Small intestine (tissue), 7 donors: Measurements from ENCODE around the gene WDR43. TPM values are rescaled to one million over a fixed set of nuclear protein-coding genes. Genes with fewer than 3 reads are reported as not detected.

Source experiments
- DNase-seq, 2 donors: peaks; one replicate each; pipeline versions ENCODE4 v3.0.0 to v3.0.0-alpha.2; 2013
- FAIRE-seq: peaks from 2 replicates; lab custom pipeline; 2012; peaks lifted over from hg19 to GRCh38; lab: Jason Lieb, UNC
- H3K27ac ChIP-seq, 3 donors: one replicate each; pipeline ENCODE4 v1.5.1; 2013; ENCODE audit warnings: low read length in 2 of 3, mild to moderate bottlenecking in 2 of 3, control low read depth in 1 of 3, inconsistent platforms in 1 of 3, low read depth in 1 of 3, moderate library complexity in 1 of 3
- H3K27me3 ChIP-seq, 3 donors: one replicate each; pipeline ENCODE4 v1.6.1; 2013; ENCODE audit warnings: low read length in 3 of 3, inconsistent platforms in 1 of 3; ENCODE audit not compliant: control insufficient read depth in 3 of 3, insufficient read depth in 3 of 3
- H3K36me3 ChIP-seq, 3 donors: one replicate each; pipeline ENCODE4 v1.6.1; 2013; ENCODE audit warnings: low read length in 3 of 3, inconsistent platforms in 1 of 3, low read depth in 1 of 3, mild to moderate bottlenecking in 1 of 3, moderate library complexity in 1 of 3; ENCODE audit not compliant: control insufficient read depth in 3 of 3, insufficient read depth in 2 of 3
- H3K4me1 ChIP-seq, 3 donors: one replicate each; pipeline ENCODE4 v1.6.1; 2013; ENCODE audit warnings: low read length in 2 of 3, inconsistent platforms in 1 of 3, low read depth in 1 of 3, mild to moderate bottlenecking in 1 of 3, moderate library complexity in 1 of 3; ENCODE audit not compliant: control insufficient read depth in 3 of 3, insufficient read depth in 2 of 3
- H3K4me3 ChIP-seq, 3 donors: one replicate each; pipeline ENCODE4 v1.5.1; 2013; ENCODE audit warnings: low read length in 3 of 3, control low read depth in 1 of 3, inconsistent platforms in 1 of 3, low read depth in 1 of 3, mild to moderate bottlenecking in 1 of 3, moderate library complexity in 1 of 3
- H3K9me3 ChIP-seq, 2 donors: one replicate each; pipeline ENCODE4 v1.6.1; 2013; ENCODE audit warnings: low read depth in 1 of 2, low read length in 1 of 2; ENCODE audit not compliant: control insufficient read depth in 2 of 2, insufficient read depth in 1 of 2
- WGBS, 3 donors: extraction: QIAGEN DNeasy Blood & Tissue Kit; methylation state at CpG; one replicate each; pipeline ENCODE4 v1.1.7; 2013; 5-methylcytosine and 5-hydroxymethylcytosine counted together
- polyA plus RNA-seq, 4 donors: library from polyadenylated mRNA; stranded (reverse) in 3 of 4; unstranded in 1 of 4; fragments of 200-250 nt in 3 of 4; fragments of 120-200 nt in 1 of 4; gene quantifications; one replicate each; pipeline versions ENCODE4 v1.2.1 to v1.2.3, GENCODE V29; 2013
- donor health status: healthy with polysubstance abuse.
- donor health status: control.
- donor health status: control.
- donor health status: Bipolar disorder and iron deficiency.
- donor health status: healthy.

The WDR43 gene
- polyA plus RNA-seq, 4 donors = 10.5 to 31.4 (median 15.1) TPM

DNA sequence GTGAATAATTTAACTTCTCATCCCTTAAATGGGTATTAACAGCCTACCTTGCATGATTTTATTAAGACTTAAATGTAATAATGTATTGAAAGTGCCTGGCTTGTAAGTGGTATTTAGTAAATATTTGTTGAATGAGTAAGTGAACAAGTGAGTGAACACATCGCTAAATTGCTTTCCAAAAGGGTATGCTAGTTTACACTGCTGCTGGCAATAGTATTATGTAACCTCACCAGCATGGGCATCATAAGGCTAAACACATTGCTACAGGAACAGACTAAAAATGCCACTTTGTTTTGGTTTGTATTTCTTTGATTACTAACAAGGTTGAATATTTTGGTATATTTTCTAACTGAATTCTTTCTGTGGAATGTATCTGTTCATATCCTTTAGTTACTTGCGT is 9.8 kb downstream of the WDR43 start:
- no peak overlapping the region for H3K4me3 ChIP-seq
- DNase-seq (no peak), FAIRE-seq (no peak)
- no peaks in the 10 kb centered on the region for H3K9me3 ChIP-seq
- peaks cover 12 to 26% (median 12%) of the 10 kb centered on the region in 3 donors for H3K36me3 ChIP-seq
- no peak overlapping the region for H3K27ac ChIP-seq
- 83% methylated on average over 2 of the region's 2 CpGs for WGBS, 3 donors
- no peaks in the 10 kb centered on the region for H3K4me1 ChIP-seq
- no peaks in the 10 kb centered on the region for H3K27me3 ChIP-seq

DNA sequence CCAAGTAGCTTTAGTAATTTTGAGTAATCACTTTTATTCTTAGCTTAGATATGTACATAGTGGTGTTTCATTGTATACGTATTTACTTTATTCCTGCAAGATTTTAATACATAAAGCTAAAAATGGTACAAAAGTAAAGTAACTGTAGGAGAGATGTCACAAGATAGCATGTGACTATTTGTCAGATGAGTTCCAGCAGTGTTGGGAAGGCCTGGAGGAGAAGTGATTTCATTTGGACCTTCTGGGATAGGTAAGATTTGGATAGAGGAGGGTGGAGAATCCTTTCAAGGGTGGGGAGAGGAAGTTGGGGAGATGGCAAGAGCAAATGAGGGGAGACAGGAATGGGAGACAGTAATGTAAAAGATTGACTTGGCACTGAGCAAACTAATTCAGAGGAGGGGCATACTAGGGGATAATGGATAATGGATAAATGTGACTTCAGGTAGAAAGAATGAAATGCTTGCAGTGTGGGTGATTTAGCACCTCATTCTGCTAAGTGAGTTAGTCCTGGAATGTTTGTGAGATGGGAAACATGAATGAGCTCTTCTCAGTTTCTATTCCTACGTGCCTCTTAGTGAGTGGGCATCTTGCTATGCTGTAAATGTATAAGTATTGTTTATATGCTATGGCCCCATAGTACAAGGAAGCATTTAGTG is 10.5 kb downstream of the WDR43 start:
- Histone ChIP-seq H3K27me3 (no peaks in the 10 kb centered on the region), H3K9me3 (no peaks in the 10 kb centered on the region), H3K4me1 (no peaks in the 10 kb centered on the region), H3K36me3 (peaks cover 14 to 30% (median 15%) of the 10 kb centered on the region in 3 donors), H3K27ac (no peak overlapping the region), H3K4me3 (no peak overlapping the region)
- DNase-seq (no peak), FAIRE-seq (no peak)
- WGBS, 3 donors = 90 to 91% (median 91%) methylated on average over 2 of the region's 2 CpGs

DNA sequence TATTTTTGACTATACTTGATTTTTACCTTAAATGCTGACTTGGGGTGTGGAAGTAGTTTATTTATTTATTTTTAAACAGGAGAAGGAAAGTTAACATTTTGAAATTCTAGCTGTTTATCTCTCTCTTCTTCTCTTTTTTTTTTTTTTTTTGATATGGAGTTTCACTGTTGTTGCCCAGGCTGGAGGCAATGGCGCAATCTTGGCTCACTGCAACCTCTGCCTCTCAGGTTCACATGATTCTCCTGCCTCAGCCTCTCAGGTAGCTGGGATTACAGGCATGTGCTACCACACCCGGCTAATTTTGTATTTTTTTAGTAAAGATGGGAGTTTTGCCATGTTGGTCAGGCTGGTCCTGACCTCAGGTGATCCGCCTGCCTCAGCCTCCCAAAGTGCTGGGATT is 11.1 kb downstream of the WDR43 start:
- H3K27me3 ChIP-seq = no peaks in the 10 kb centered on the region
- FAIRE-seq (no peak), DNase-seq (no peak)
- H3K36me3 ChIP-seq = peaks cover 16 to 30% (median 16%) of the 10 kb centered on the region in 3 donors
- H3K27ac ChIP-seq = no peak overlapping the region
- no peak overlapping the region for H3K4me3 ChIP-seq
- H3K9me3 ChIP-seq = no peaks in the 10 kb centered on the region
- no peaks in the 10 kb centered on the region for H3K4me1 ChIP-seq
- 88 to 94% (median 92%) methylated on average over 3 of the region's 3 CpGs for WGBS, 3 donors

DNA sequence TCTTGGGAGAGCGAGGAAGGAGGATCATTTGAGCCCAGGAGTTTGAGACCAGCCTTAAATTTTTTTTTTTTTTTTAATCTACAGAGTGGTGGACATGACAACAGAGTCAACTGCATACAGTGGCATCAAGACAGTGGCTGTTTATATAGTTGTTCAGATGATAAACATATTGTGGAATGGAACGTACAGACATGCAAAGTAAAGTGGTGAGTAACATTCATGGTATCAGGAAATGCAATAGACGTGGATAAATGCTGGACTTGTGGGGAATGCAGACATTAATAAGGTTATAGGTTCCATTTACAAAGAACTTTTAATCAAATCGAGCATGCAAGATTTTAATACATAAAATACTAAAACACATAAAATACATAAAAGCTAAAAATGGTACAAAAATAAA is 11.9 kb downstream of the WDR43 start:
- DNase-seq = no peak
- Histone ChIP-seq H3K4me1 (no peaks in the 10 kb centered on the region), H3K36me3 (peaks cover 16 to 32% (median 18%) of the 10 kb centered on the region in 3 donors), H3K27me3 (no peaks in the 10 kb centered on the region), H3K27ac (no peak overlapping the region), H3K9me3 (no peaks in the 10 kb centered on the region), H3K4me3 (no peak overlapping the region)
- 88 to 92% (median 88%) methylated on average over 4 of the region's 4 CpGs for WGBS, 3 donors
- no peak for FAIRE-seq

DNA sequence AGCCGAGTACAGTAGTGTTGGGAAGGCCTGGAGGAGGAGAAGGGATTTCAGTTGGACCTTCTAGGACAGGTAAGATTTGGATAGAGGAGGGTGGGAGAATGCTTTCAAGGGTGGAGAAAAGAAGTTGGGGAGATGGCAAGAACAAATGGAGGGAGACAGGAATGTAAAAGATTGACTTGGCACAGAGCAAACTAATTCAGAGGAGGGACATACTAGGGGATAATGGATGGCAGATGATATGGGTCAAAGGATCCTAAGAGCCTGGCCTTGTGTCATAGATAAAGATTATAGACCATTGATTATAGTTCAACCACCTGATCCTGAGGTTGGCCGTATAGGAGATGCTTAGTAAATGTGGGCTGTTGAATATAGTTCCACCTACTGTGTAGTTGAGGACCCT is 12.4 kb downstream of the WDR43 start:
- WGBS, 3 donors = 94 to 96% (median 95%) methylated on average over 2 of the region's 2 CpGs
- no peak overlapping the region for H3K27ac ChIP-seq
- H3K36me3 ChIP-seq = peaks cover 16 to 37% (median 18%) of the 10 kb centered on the region in 3 donors
- no peaks in the 10 kb centered on the region for H3K9me3 ChIP-seq
- no peaks in the 10 kb centered on the region for H3K27me3 ChIP-seq
- FAIRE-seq (no peak), DNase-seq (no peak)
- H3K4me1 ChIP-seq = no peaks in the 10 kb centered on the region
- H3K4me3 ChIP-seq = no peak overlapping the region

DNA sequence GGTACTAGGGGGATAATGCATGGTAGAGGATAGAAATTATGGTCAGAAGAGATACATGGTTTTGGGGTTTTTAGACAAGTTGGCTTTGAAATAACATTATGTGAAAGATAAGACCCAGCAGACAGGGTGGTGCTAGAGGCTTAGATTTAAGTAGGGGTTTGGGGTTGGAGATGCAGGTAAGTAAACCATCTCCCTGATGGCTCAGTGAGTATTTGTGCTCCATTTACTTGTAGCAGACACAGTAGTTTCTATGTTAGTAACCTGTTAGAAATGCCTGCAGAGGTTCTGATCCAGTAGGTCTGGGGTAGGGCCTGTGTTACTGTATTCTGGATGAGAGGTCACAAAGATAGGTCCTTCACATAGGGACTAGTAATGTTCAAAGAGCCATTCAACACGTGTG is 13.7 kb downstream of the WDR43 start:
- no peak for DNase-seq
- Histone ChIP-seq H3K36me3 (peaks cover 13 to 36% (median 16%) of the 10 kb centered on the region in 3 donors), H3K9me3 (no peaks in the 10 kb centered on the region), H3K27me3 (no peaks in the 10 kb centered on the region), H3K27ac (no peak overlapping the region), H3K4me1 (no peaks in the 10 kb centered on the region), H3K4me3 (no peak overlapping the region)
- WGBS, 3 donors = 0 to 33% (median 0%) methylated on average over 1 of the region's 1 CpG
- FAIRE-seq = no peak

DNA sequence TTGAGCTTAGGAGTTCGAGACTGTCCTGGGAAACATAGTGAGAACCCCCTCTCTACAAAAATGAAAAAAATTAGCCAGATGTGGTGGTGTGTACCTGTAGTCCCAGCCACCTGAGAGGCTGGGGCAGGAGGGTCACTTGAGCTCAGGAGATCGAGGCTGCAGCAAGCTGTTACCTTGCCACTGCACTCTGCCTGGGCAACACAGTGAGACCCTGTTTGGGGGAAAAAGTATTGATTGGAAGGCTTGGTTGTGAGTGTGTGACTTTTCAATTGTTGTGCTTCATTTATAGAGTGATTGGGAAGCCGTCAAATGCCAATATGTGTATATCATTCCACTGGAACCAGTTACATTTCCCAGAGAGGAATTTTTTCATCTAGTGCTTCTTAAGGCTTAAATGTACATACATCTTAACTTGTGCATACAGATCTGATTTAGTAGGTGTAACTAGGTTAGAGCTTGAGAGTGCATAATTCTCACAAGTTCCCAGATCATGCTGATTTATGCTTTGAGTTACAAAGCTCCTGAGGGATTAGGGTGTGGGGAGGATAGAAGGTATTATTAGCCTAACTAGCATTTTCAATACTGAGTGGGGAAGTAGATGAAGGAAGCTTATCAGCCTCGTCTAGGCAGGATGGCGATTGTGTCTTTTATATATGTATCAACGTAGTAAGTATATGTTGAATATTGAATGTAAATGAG is 15.3 kb downstream of the WDR43 start:
- no peak for FAIRE-seq
- 84 to 92% (median 88%) methylated on average over 6 of the region's 6 CpGs for whole genome bisulfite sequencing, 3 donors
- Histone ChIP-seq H3K9me3 (no peaks in the 10 kb centered on the region), H3K36me3 (peaks cover 15 to 35% (median 17%) of the 10 kb centered on the region in 3 donors), H3K4me1 (no peaks in the 10 kb centered on the region), H3K27ac (no peak overlapping the region), H3K27me3 (no peaks in the 10 kb centered on the region), H3K4me3 (no peak overlapping the region)
- no peak for DNase-seq

DNA sequence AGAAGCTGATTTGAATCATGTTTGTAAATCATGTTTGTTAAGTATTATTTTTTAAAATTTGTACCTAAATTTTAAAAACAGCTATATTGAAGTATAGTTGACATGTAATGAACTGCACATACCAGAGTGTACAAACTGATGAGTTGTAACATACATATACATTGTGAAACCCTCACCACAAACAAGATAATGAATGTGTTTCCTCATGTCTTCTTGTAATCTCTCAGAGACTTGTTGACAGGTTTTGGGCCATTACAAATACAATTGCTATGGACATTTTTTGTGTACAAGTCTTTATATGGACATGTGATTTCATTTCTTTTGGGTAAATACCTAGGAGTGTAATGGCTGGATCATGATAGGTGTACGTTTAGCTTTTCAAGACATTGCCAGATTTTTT is 21.5 kb downstream of the WDR43 start:
- DNase-seq (no peak), FAIRE-seq (no peak)
- Histone ChIP-seq H3K36me3 (peaks cover 0 to 20% (median 7%) of the 10 kb centered on the region in 3 donors), H3K9me3 (no peaks in the 10 kb centered on the region), H3K27ac (no peak overlapping the region), H3K27me3 (no peaks in the 10 kb centered on the region), H3K4me1 (no peaks in the 10 kb centered on the region), H3K4me3 (no peak overlapping the region)
- 81 to 93% (median 91%) methylated on average over 1 of the region's 1 CpG for WGBS, 3 donors
